NB4 (cell line): Measurements from ENCODE around the gene DYSF.

ENCODE experiments used
- CTCF ChIP-seq: IDR thresholded peaks from one replicate; pipeline ENCODE4 v1.5.1; 2012; ENCODE audit warnings: low read depth, low read length
- MYC ChIP-seq: IDR thresholded peaks from 2 replicates; pipeline ENCODE4 v1.6.1; 2011; ENCODE audit warnings: low read depth, low read length
- POLR2A ChIP-seq: IDR thresholded peaks from 2 replicates; pipeline ENCODE4 v1.6.1; 2011; ENCODE audit warnings: mild to moderate bottlenecking; ENCODE audit not compliant: insufficient read length; ENCODE audit errors: extremely low read depth

DNA sequence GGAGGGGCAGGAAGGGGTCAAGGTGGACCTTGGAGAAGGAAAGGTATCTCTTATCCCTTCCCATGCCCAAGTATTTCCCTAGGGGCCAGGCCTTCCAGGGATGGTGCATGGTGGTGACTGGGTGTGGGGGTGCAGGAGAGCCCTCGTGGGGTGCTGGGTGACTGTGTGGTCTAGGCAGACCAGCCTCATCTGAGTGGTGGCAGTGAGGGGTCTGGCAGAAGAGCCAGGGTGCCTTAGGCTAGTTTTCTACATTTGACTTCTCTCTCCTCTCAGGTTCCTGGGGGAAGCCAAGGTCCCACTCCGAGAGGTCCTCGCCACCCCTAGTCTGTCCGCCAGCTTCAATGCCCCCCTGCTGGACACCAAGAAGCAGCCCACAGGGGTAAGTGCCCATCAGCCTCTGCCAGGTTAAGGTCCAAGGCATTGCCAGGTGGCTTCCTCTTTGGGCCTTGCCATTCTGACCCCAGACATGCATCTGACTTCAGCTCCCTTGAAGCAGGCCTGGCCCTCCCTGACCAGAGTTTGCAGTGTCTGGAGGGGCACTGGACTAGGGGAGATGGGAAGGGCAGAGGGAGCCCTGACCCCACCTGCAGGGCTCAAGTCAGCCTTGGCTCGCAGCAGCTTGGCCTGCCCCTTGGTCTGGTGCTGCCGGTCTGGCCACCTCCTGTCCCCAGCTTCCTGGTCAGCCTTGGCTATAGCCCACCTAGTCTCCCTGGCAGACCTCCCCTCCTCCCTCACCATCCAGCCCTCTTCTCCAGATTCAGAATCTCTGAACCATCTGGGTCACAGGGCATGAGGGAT is 49.8 kb downstream of the DYSF start:
- TF ChIP-seq CTCF (no peak), POLR2A (no peak), MYC (no peak)
